T-cell (primary cell): ENCODE results near the gene AKT1. TPM values are rescaled to one million over a fixed set of nuclear protein-coding genes. Genes with fewer than 3 reads are reported as not detected.

Experiments used
- ATAC-seq, 4 experiments: fragments of 200-7000 bp in 3 of 4; fragments of 150-1000 bp in 1 of 4; cut with Tn5 transposase; replicated peaks in 1 of 4; 1 replicate in 3 of 4; 2 replicates in 1 of 4; pipeline ENCODE4 v1.10.0; 2021; ENCODE audit warnings: moderate library complexity in 3 of 4, mild to moderate bottlenecking in 2 of 4, moderate number of reproducible peaks in 1 of 4
- CTCF ChIA-PET, 2 donors: fragments of 300-600 bp; sonication (Branson Sonifier 250); formaldehyde crosslinking; loops; one replicate each; lab custom pipeline; 2022; ENCODE audit warnings: antibody characterized with exemption in 2 of 2; lab: Charles Lee
- POLR2A ChIA-PET, 2 donors: fragments of 300-600 bp; sonication (Branson Sonifier 250); formaldehyde crosslinking; loops; one replicate each; lab custom pipeline; 2022; ENCODE audit warnings: antibody characterized with exemption in 2 of 2; lab: Charles Lee
- DNase-seq, 35 experiments: peaks; one replicate each; pipeline versions ENCODE4 v3.0.0 to v3.0.0-alpha.2; 2013 to 2023
- H3K27ac ChIP-seq: one replicate; pipeline ENCODE4 v1.5.1; 2013; ENCODE audit warnings: low read length
- H3K27me3 ChIP-seq, 2 experiments: replicated peaks in 1 of 2; 1 replicate in 1 of 2; 2 replicates in 1 of 2; pipeline versions ENCODE4 v1.6.1 to v1.7.0; 2013; ENCODE audit warnings: low read length in 1 of 2, mixed read lengths in 1 of 2; ENCODE audit not compliant: control insufficient read depth in 2 of 2, insufficient read depth in 2 of 2; ENCODE audit errors: extremely low read depth in 1 of 2
- H3K36me3 ChIP-seq, 2 donors: 1 replicate in 1 of 2; 2 replicates in 1 of 2; pipeline versions ENCODE4 v1.6.1 to v1.7.0; 2013; ENCODE audit warnings: low read length in 1 of 2; ENCODE audit not compliant: control insufficient read depth in 2 of 2, insufficient read depth in 1 of 2; ENCODE audit errors: extremely low read depth in 1 of 2
- H3K4me1 ChIP-seq, 2 experiments: 1 replicate in 1 of 2; 2 replicates in 1 of 2; pipeline versions ENCODE4 v1.6.1 to v1.7.0; 2013; ENCODE audit warnings: low read length in 2 of 2, mixed read lengths in 1 of 2; ENCODE audit not compliant: insufficient read depth in 2 of 2, control insufficient read depth in 1 of 2; ENCODE audit errors: extremely low read depth in 1 of 2
- H3K4me3 ChIP-seq, 2 donors: 1 replicate in 1 of 2; 2 replicates in 1 of 2; pipeline versions ENCODE4 v1.5.1 to v1.7.0; 2013; ENCODE audit warnings: mild to moderate bottlenecking in 2 of 2, low read length in 1 of 2, moderate library complexity in 1 of 2; ENCODE audit not compliant: control insufficient read depth in 1 of 2; ENCODE audit errors: extremely low read depth in 1 of 2
- H3K9me3 ChIP-seq: 2 replicates; pipeline ENCODE4 v1.7.0; 2013
- H3K27ac Mint-ChIP-seq, 2 donors: one replicate each; pipeline ENCODE4 v1.8.0; 2020 to 2021; ENCODE audit warnings: mild to moderate bottlenecking in 2 of 2, mixed read lengths in 2 of 2
- H3K27me3 Mint-ChIP-seq, 2 donors: one replicate each; pipeline ENCODE4 v1.8.0; 2021 to 2022; ENCODE audit warnings: mixed read lengths in 2 of 2
- H3K36me3 Mint-ChIP-seq: one replicate; pipeline ENCODE4 v1.8.0; 2021; ENCODE audit warnings: mixed read lengths
- H3K4me1 Mint-ChIP-seq, 3 donors: one replicate each; pipeline ENCODE4 v1.8.0; 2020 to 2022; ENCODE audit warnings: mixed read lengths in 3 of 3, mild to moderate bottlenecking in 1 of 3
- H3K4me3 Mint-ChIP-seq, 3 donors: one replicate each; pipeline ENCODE4 v1.8.0; 2020 to 2022; ENCODE audit warnings: mild to moderate bottlenecking in 3 of 3, mixed read lengths in 3 of 3, moderate library complexity in 3 of 3
- H3K9me3 Mint-ChIP-seq, 3 donors: one replicate each; pipeline ENCODE4 v1.8.0; 2020 to 2022; ENCODE audit warnings: mixed read lengths in 3 of 3
- WGBS: methylation state at CpG from one replicate; pipeline ENCODE4 v1.1.5; 2013; ENCODE audit warnings: missing lambda C conversion rate; ENCODE audit not compliant: insufficient coverage; 5-methylcytosine and 5-hydroxymethylcytosine counted together
- total RNA-seq, 35 experiments: library from RNA in 6 of 35; stranded (reverse) in 6 of 35; fragments of 120-200 nt in 1 of 35; gene quantifications; one replicate each; pipeline versions ENCODE4 v1.2.1 to v1.2.4 and lab custom pipeline; 2013 to 2026

AKT1 gene
- total RNA-seq, 5 donors from 2014 or later (not counting 1 experiment from before 2014, with no cell fraction given): 68.4 to 113 (median 99.7) TPM

- ATAC-seq (no peak), DNase-seq (peak in 2 of 35 experiments; percentile 13 to 19)
- Mint-ChIP-seq H3K36me3 (peaks cover 17% of the 10 kb centered on the region), H3K27ac (no peak overlapping the region), H3K9me3 (peaks cover 0 to 2% (median 0%) of the 10 kb centered on the region in 3 donors), H3K4me1 (peaks cover 0 to 10% (median 0%) of the 10 kb centered on the region in 3 donors), H3K4me3 (no peak overlapping the region), H3K27me3 (no peaks in the 10 kb centered on the region)
- peaks cover 0 to 8% of the 10 kb centered on the region in 2 experiments for H3K4me1 ChIP-seq
- WGBS: 86% methylated on average over 4 of the region's 5 CpGs
- ChIA-PET POLR2A (interaction anchor here in 1 of 2 donors (1.2 kb wide), 1 partner anchor 18 kb away, joined by 4 read pairs; the partner anchor contains the start of gene SIVA1), CTCF (interaction anchor here in 1 of 2 donors (0.6 to 1.2 kb wide), 3 partner anchors 10 to 42 kb away, joined by 3 to 4 read pairs (median 3); partner anchors contain the start of gene SIVA1)
- H3K27ac ChIP-seq: no peak overlapping the region
- peaks cover 10 to 32% of the 10 kb centered on the region in 2 donors for H3K36me3 ChIP-seq
- no peaks in the 10 kb centered on the region for H3K9me3 ChIP-seq
- no peaks in the 10 kb centered on the region for H3K27me3 ChIP-seq
- no peak overlapping the region for H3K4me3 ChIP-seq
Observed at GRCh38 chr14:104770851-104771272, 24.7 kb downstream of the AKT1 start.

- Histone ChIP-seq H3K4me1 (peaks cover 0 to 8% of the 10 kb centered on the region in 2 experiments), H3K9me3 (no peaks in the 10 kb centered on the region), H3K36me3 (peaks cover 10 to 28% of the 10 kb centered on the region in 2 donors), H3K27ac (no peak overlapping the region), H3K27me3 (no peaks in the 10 kb centered on the region), H3K4me3 (no peak overlapping the region)
- ChIA-PET POLR2A (interaction anchor here in 1 of 2 donors (1.2 kb wide), 1 partner anchor 18 kb away, joined by 4 read pairs; the partner anchor contains the start of gene SIVA1), CTCF (interaction anchor here in 1 of 2 donors (0.6 to 1.2 kb wide), 2 partner anchors 18 to 43 kb away, joined by 3 to 4 read pairs; partner anchors contain the start of gene SIVA1)
- peaks cover 0 to 10% (median 0%) of the 10 kb centered on the region in 3 donors for H3K4me1 Mint-ChIP-seq
- peaks cover 0 to 2% (median 0%) of the 10 kb centered on the region in 3 donors for H3K9me3 Mint-ChIP-seq
- 94% methylated on average over 14 of the region's 24 CpGs for WGBS
- DNase-seq (no peak), ATAC-seq (no peak)
- H3K27ac Mint-ChIP-seq: peak overlapping the region in 1 of 2 donors; percentile 28
- H3K27me3 Mint-ChIP-seq: no peaks in the 10 kb centered on the region
- H3K4me3 Mint-ChIP-seq: no peak overlapping the region
- peaks cover 17% of the 10 kb centered on the region for H3K36me3 Mint-ChIP-seq
Observed at GRCh38 chr14:104770072-104770579, 25.4 kb downstream of the AKT1 start.

- ATAC-seq: no peak
- CTCF ChIA-PET: interaction anchor here (1.2 to 1.5 kb wide), 2 partner anchors 17 to 57 kb away, joined by 4 to 7 read pairs; partner anchors contain the start of gene SIVA1 (in 1 of the 2)
- Histone ChIP-seq H3K4me1 (peaks cover 0 to 8% of the 10 kb centered on the region in 2 experiments), H3K4me3 (no peak overlapping the region), H3K36me3 (peaks cover 10 to 28% of the 10 kb centered on the region in 2 donors), H3K9me3 (no peaks in the 10 kb centered on the region), H3K27me3 (no peaks in the 10 kb centered on the region), H3K27ac (no peak overlapping the region)
- 93% methylated on average over 6 of the region's 18 CpGs for WGBS
- Mint-ChIP-seq H3K36me3 (peaks cover 17% of the 10 kb centered on the region), H3K9me3 (peaks cover 0 to 2% (median 0%) of the 10 kb centered on the region in 3 donors), H3K27me3 (no peaks in the 10 kb centered on the region), H3K4me3 (no peak overlapping the region), H3K4me1 (peaks cover 0 to 10% (median 0%) of the 10 kb centered on the region in 3 donors), H3K27ac (peak overlapping the region in 1 of 2 donors; percentile 11)
- POLR2A ChIA-PET: interaction anchor here in 1 of 2 donors (1.2 kb wide), 1 partner anchor 17 kb away, joined by 4 read pairs; the partner anchor contains the start of gene SIVA1
- DNase-seq: no peak
Observed at GRCh38 chr14:104769324-104770071, 26.1 kb downstream of the AKT1 start.

GRCh38 chr14:104768437-104769323, 26.9 kb downstream of the AKT1 start:
- Histone ChIP-seq H3K27me3 (no peaks in the 10 kb centered on the region), H3K4me1 (peaks cover 0 to 8% of the 10 kb centered on the region in 2 experiments), H3K4me3 (no peak overlapping the region), H3K27ac (peak overlapping the region; percentile 35), H3K9me3 (no peaks in the 10 kb centered on the region), H3K36me3 (peaks cover 10 to 28% of the 10 kb centered on the region in 2 donors)
- WGBS: 18% methylated on average over 21 of the region's 25 CpGs
- CTCF ChIA-PET: interaction anchor here (1.0 to 1.5 kb wide), 6 partner anchors 10 to 57 kb away, joined by 3 to 11 read pairs (median 6); partner anchors contain the start of gene SIVA1 (in 1 of the 2)
- peak; percentile 66 to 95 (median 86) for DNase-seq
- Mint-ChIP-seq H3K4me1 (peaks cover 0 to 10% (median 0%) of the 10 kb centered on the region in 3 donors), H3K27ac (no peak overlapping the region), H3K27me3 (no peaks in the 10 kb centered on the region), H3K36me3 (peaks cover 17% of the 10 kb centered on the region), H3K4me3 (no peak overlapping the region), H3K9me3 (peaks cover 0 to 2% (median 0%) of the 10 kb centered on the region in 3 donors)
- ATAC-seq: peak; percentile 91 to 96 (median 94)
- POLR2A ChIA-PET: no interaction called here

GRCh38 chr14:104767634-104767918, 28.0 kb downstream of the AKT1 start:
- H3K27me3 Mint-ChIP-seq: no peaks in the 10 kb centered on the region
- H3K4me1 Mint-ChIP-seq: peaks cover 0 to 10% (median 0%) of the 10 kb centered on the region in 3 donors
- peaks cover 0 to 2% (median 0%) of the 10 kb centered on the region in 3 donors for H3K9me3 Mint-ChIP-seq
- H3K4me3 Mint-ChIP-seq: no peak overlapping the region
- no peaks in the 10 kb centered on the region for H3K9me3 ChIP-seq
- H3K4me1 ChIP-seq: peaks cover 0 to 8% of the 10 kb centered on the region in 2 experiments
- WGBS: 83% methylated on average over 2 of the region's 5 CpGs
- DNase-seq (no peak), ATAC-seq (no peak)
- H3K27ac ChIP-seq: no peak overlapping the region
- no peak overlapping the region for H3K27ac Mint-ChIP-seq
- POLR2A ChIA-PET: no interaction called here
- no peak overlapping the region for H3K4me3 ChIP-seq
- H3K36me3 Mint-ChIP-seq: peaks cover 17% of the 10 kb centered on the region
- H3K27me3 ChIP-seq: no peaks in the 10 kb centered on the region
- peaks cover under 1 to 28% of the 10 kb centered on the region in 2 donors for H3K36me3 ChIP-seq
- CTCF ChIA-PET: interaction anchor here (0.8 to 1.4 kb wide), 2 partner anchors 16 to 59 kb away, joined by 3 to 4 read pairs; no protein-coding TSS in a partner anchor
